Tibial nerve (tissue), 4 donors: Measurements from ENCODE around the gene BICD1. TPM values are rescaled to one million over a fixed set of nuclear protein-coding genes. Genes with fewer than 3 reads are reported as not detected.

Experiments
- DNase-seq, 2 donors: peaks; one replicate each; pipeline ENCODE4 v3.0.0-alpha.2; 2019; ENCODE audit warnings: low spot score in 2 of 2
- H3K27ac ChIP-seq, 4 donors: fragments of 200-600 bp; sonication (generic) in 3 of 4; one replicate each; pipeline ENCODE4 v1.5.1; 2017 to 2019; ENCODE audit warnings: mild to moderate bottlenecking in 1 of 4
- H3K27me3 ChIP-seq, 2 donors: fragments of 200-600 bp; sonication (generic) in 1 of 2; one replicate each; pipeline versions ENCODE4 v1.5.1 to v1.6.0; 2017 to 2019
- H3K36me3 ChIP-seq, 3 donors: fragments of 200-600 bp; sonication (generic); one replicate each; pipeline ENCODE4 v1.5.1; 2018 to 2019
- H3K4me1 ChIP-seq, 4 donors: fragments of 200-600 bp; sonication (generic) in 3 of 4; one replicate each; pipeline ENCODE4 v1.5.1; 2017 to 2019
- H3K4me3 ChIP-seq, 4 donors: fragments of 200-600 bp; sonication (generic) in 3 of 4; one replicate each; pipeline ENCODE4 v1.5.1; 2017 to 2019; ENCODE audit warnings: mild to moderate bottlenecking in 1 of 4, moderate library complexity in 1 of 4
- H3K9me3 ChIP-seq, 4 donors: fragments of 200-600 bp; sonication (generic) in 3 of 4; one replicate each; pipeline ENCODE4 v1.5.1; 2017 to 2019
- CTCF ChIP-seq, 5 experiments: fragments of 200-600 bp in 3 of 5; fragments of 450-650 bp in 2 of 5; sonication (generic) in 3 of 5; IDR thresholded peaks; one replicate each; pipeline ENCODE4 v1.5.1; 2016 to 2019; ENCODE audit warnings: antibody characterized with exemption in 5 of 5, mild to moderate bottlenecking in 3 of 5, moderate library complexity in 2 of 5
- EP300 ChIP-seq, 2 donors: sonication (generic); formaldehyde crosslinking; IDR thresholded peaks; one replicate each; pipeline ENCODE4 v1.6.1; 2017; ENCODE audit warnings: antibody characterized with exemption in 2 of 2, mild to moderate bottlenecking in 1 of 2
- POLR2A ChIP-seq, 2 donors: fragments of 450-650 bp; IDR thresholded peaks; one replicate each; pipeline ENCODE4 v1.6.1; 2017; ENCODE audit warnings: antibody characterized with exemption in 2 of 2, mild to moderate bottlenecking in 2 of 2, moderate library complexity in 2 of 2
- whole genome bisulfite sequencing, 2 donors: methylation state at CpG; one replicate each; pipeline ENCODE4 v1.1.5; 2018; 5-methylcytosine and 5-hydroxymethylcytosine counted together
- total RNA-seq, 4 donors: library from RNA; depleted of rRNA; stranded (reverse); fragments of >200 nt; gene quantifications; one replicate each; pipeline ENCODE4 v1.1.0, GENCODE V29; 2016

The BICD1 gene
- total RNA-seq, 4 donors from 2014 or later: 34.9 to 58.8 (median 49.2) TPM

GRCh38 chr12:32100361-32100760 is 6.3 kb upstream of the BICD1 start:
- Histone ChIP-seq H3K27me3 (no peaks in the 10 kb centered on the region), H3K27ac (no peak overlapping the region), H3K4me1 (no peaks in the 10 kb centered on the region), H3K36me3 (no peaks in the 10 kb centered on the region), H3K4me3 (no peak overlapping the region), H3K9me3 (no peaks in the 10 kb centered on the region)
- TF ChIP-seq POLR2A (IDR thresholded peaks at IDR 0.05) (no peak), CTCF (IDR thresholded peaks at IDR 0.05) (no peak), EP300 (IDR thresholded peaks at IDR 0.05) (no peak)
- DNase-seq: no peak
- 91 to 94% methylated on average over 3 to 4 of the region's 4 CpGs for WGBS, 2 donors

GRCh38 chr12:32100888-32101287 is 5.8 kb upstream of the BICD1 start:
- no peak for DNase-seq
- Histone ChIP-seq H3K27ac (no peak overlapping the region), H3K4me1 (no peaks in the 10 kb centered on the region), H3K4me3 (no peak overlapping the region), H3K36me3 (no peaks in the 10 kb centered on the region), H3K27me3 (no peaks in the 10 kb centered on the region), H3K9me3 (no peaks in the 10 kb centered on the region)
- WGBS, 2 donors: 87 to 91% methylated on average over 5 of the region's 5 CpGs
- TF ChIP-seq POLR2A (IDR thresholded peaks at IDR 0.05) (no peak), EP300 (IDR thresholded peaks at IDR 0.05) (no peak), CTCF (IDR thresholded peaks at IDR 0.05) (no peak)

- TF ChIP-seq CTCF (IDR thresholded peaks at IDR 0.05): no peak
- TF ChIP-seq EP300 (IDR thresholded peaks at IDR 0.05): no peak
- TF ChIP-seq POLR2A (IDR thresholded peaks at IDR 0.05): no peak
- DNase-seq: no peak
- no peak overlapping the region for H3K4me3 ChIP-seq
- WGBS, 2 donors: 74 to 83% methylated on average over 3 of the region's 3 CpGs
- H3K9me3 ChIP-seq: no peaks in the 10 kb centered on the region
- H3K27ac ChIP-seq: no peak overlapping the region
- no peaks in the 10 kb centered on the region for H3K27me3 ChIP-seq
- peaks cover 0 to under 1% (median 0%) of the 10 kb centered on the region in 4 donors for H3K4me1 ChIP-seq
- no peaks in the 10 kb centered on the region for H3K36me3 ChIP-seq
These were observed 4.4 kb upstream of the BICD1 start for GRCh38 chr12:32102234-32102633.

- peak overlapping the region in 2 of 4 donors; percentile 4 to 24 for H3K27ac ChIP-seq
- H3K27me3 ChIP-seq: no peaks in the 10 kb centered on the region
- no peaks in the 10 kb centered on the region for H3K36me3 ChIP-seq
- WGBS, 2 donors: 69 to 72% methylated on average over 11 of the region's 11 CpGs
- no peak for DNase-seq
- no peaks in the 10 kb centered on the region for H3K9me3 ChIP-seq
- H3K4me3 ChIP-seq: no peak overlapping the region
- peaks cover 0 to 21% (median 17%) of the 10 kb centered on the region in 4 donors for H3K4me1 ChIP-seq
- TF ChIP-seq POLR2A (IDR thresholded peaks at IDR 0.05) (no peak), EP300 (IDR thresholded peaks at IDR 0.05) (no peak), CTCF (IDR thresholded peaks at IDR 0.05) (no peak)
These were observed 1.9 kb upstream of the BICD1 start for GRCh38 chr12:32104572-32105355.

GRCh38 chr12:32105986-32106516 is 596 bp upstream of the BICD1 start:
- H3K9me3 ChIP-seq: no peaks in the 10 kb centered on the region
- H3K27me3 ChIP-seq: no peaks in the 10 kb centered on the region
- WGBS, 2 donors: 10 to 15% methylated on average over 21 to 24 of the region's 24 CpGs
- no peaks in the 10 kb centered on the region for H3K36me3 ChIP-seq
- no peak for DNase-seq
- H3K4me3 ChIP-seq: peak overlapping the region; percentile 83 to 96 (median 88)
- TF ChIP-seq CTCF (IDR thresholded peaks at IDR 0.05): no peak
- TF ChIP-seq POLR2A (IDR thresholded peaks at IDR 0.05): no peak
- no peak for TF ChIP-seq EP300 (IDR thresholded peaks at IDR 0.05)
- peak overlapping the region; percentile 74 to 92 (median 91) for H3K27ac ChIP-seq
- peaks cover 0 to 28% (median 17%) of the 10 kb centered on the region in 4 donors for H3K4me1 ChIP-seq
